Measurements from ENCODE around the gene KHSRP.

DNA sequence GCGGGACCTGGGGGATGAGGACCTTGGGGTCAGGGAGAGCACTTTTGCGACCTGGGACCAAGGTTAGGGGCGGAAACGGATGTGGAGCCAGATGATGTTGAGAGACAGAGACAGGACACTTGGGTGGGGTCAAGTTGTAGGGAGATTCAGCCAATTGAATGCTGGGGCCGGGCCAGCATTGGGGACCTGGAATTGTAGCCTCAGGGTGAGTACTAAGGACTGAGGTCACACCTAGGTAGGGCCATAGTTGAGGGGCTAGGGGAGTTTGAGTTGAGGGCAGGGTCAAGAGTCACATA, 50.9 kb downstream of the KHSRP start:
- TF ChIP-seq TAF1 (CRISPR knock-in tag; IDR thresholded peaks at IDR 0.05) (no peak), FOXC1 (CRISPR knock-in tag; IDR thresholded peaks at IDR 0.05; ENCODE audit: borderline replicate concordance) (no peak)
- TF ChIP-seq, protein P1, sequence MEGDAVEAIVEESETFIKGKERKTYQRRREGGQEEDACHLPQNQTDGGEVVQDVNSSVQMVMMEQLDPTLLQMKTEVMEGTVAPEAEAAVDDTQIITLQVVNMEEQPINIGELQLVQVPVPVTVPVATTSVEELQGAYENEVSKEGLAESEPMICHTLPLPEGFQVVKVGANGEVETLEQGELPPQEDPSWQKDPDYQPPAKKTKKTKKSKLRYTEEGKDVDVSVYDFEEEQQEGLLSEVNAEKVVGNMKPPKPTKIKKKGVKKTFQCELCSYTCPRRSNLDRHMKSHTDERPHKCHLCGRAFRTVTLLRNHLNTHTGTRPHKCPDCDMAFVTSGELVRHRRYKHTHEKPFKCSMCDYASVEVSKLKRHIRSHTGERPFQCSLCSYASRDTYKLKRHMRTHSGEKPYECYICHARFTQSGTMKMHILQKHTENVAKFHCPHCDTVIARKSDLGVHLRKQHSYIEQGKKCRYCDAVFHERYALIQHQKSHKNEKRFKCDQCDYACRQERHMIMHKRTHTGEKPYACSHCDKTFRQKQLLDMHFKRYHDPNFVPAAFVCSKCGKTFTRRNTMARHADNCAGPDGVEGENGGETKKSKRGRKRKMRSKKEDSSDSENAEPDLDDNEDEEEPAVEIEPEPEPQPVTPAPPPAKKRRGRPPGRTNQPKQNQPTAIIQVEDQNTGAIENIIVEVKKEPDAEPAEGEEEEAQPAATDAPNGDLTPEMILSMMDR (CRISPR knock-in tag; IDR thresholded peaks at IDR 0.05), result no peak
